Stimulated activated CD8-positive, alpha-beta memory T cell treated with anti-CD3 and anti-CD28 coated beads, Interleukin-4, amount 100 ng/mL, for 24 hours (primary cell): ENCODE measurements around the gene PDE4B.
"Not testable (repeated sequence)": the region's sequence is repeated elsewhere in the genome, so short reads cannot be mapped to it uniquely, and the experiment has no call there.

Experiments
- DNase-seq: peaks from one replicate; pipeline ENCODE4 v3.0.0-alpha.2; 2020; ENCODE audit warnings: low read depth

Gene PDE4B

DNA sequence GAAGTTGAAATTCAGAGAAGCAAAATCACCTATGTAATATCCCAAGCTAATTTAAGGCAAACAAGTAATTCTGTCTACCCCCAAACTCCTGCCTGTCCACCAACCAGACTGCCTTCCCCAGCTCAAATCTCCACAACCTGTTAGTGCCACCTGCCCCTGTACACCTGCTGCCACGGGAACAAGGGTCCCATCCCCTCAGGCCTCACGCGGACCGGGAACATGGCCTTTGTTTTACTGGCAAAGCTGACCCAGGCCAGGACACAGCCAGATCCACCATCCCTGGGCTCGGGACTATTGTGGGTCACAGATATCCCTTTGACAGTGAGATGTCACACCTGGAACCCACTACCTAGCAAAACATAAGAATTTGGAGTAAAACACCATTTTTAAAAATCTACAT lies 601.9 kb downstream of the PDE4B start:
- DNase-seq: no peak

DNA sequence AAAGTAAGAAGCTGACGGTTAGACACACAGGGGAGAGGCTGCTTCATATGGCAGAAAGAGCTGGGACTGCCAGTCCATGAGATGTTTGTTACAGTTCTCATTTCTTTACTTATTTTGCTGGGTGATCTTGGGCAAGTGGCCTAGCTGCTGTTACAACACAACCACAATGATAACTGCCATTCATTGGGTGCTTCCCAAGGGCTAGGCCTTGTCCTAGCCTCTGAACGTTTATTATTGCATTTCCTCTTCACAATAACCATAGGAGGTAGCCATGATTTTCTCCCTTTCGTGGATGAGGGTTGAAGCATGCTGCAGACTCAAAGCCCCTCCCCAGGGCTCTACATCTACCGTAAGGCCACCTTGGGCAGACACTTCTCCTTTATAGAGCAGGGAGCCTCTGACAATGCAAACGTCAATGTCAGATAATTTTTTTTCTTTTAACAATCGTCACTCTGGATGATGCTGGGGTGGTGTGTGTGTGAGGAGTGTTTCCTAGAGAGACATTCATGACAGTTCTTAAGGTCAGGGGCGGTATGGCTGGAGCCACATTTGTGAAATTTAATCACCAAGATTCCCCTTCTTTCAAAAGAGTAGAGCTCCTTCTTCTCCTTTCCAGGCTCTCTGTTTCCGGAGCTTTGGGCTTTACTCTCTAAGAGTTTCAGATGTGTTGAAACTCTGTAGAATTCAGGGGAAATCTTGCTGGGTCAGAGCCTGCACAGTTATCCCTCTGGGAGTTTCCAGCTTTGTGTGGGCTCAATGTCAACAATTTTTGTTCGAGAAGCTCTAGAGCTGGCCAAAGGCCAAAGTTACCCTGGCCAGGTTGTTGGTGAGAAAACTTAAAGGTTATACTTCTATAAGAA lies 602.7 kb downstream of the PDE4B start:
- DNase-seq: no peak

DNA sequence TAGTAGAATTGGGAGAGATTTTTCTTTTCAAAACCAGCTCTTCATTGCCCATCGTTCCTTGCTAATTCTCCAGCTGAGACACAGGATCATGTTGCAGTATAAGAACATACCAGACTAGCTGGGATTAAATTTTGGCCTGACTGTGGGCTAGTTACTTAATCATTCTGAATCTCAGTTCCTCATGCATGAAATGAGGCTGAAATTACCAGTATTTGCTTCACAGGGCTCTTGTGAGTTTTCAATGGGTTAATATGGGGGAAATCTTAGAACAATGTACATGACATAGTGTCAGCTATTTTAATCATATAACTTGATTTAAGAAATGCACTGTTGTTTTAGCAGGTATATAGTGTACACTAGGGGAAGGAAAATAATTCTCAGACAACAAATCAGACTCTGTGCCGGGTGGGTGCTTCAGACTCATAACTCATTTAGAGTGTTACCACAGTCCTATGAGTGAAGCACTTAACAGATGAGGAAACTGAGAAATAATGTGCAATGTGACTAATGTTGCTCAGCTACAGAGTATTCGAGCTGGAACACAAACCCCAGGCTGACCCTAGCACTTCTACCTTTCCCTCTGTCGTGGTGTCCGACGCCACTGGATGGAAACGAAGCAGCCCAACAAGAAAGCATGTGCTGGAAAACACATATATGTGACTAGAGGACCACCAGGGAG lies 603.7 kb downstream of the PDE4B start:
- DNase-seq: no peak

DNA sequence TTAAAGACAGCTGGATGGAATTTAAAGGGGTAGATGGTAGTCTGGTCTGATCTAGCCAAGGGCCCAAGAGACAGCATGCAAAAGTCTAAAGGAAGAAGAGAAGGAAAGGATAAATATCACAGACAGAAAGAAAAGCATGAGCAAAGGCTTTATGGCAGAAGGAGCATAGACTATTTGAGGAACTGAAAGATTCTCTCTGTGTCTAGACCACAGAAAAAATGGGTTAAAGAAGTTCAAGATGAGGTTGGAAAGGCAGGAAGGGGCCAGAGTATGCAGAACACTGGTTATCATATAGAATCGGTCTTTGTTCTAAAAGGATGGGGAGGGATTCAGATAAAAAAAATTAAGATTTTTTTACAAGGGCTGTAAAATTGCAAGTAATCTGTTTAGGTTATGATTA lies 604.5 kb downstream of the PDE4B start:
- DNase-seq: no peak

DNA sequence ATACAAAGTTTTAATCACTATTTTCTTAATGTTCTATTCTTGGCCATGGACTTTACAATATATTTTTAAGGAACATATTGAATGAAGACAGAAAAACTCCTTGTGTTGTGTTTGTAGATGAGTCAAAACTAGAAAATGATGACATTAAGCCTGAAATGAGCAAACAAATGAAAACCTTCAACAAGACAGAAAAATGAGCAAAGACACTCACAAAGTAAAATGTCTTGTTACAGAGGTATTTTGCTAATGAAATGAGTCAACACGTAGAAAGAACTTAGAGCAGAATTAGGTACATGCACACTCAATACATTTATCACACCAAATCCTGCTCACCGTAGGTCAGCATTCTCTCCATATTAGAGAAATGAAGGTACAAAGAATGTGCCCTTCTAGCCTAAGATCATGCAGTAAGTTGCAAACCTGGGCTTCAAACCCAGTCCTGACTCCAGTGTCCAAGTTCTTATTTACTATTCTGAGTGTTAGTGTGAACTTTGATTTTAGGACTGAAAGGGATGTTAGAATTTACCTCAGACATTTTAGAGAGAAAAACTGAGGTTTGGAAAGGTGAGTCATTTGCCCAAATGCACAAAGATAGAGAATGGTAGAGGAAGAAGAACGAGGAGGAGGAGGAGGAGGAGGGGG lies 607.3 kb downstream of the PDE4B start:
- no peak for DNase-seq

DNA sequence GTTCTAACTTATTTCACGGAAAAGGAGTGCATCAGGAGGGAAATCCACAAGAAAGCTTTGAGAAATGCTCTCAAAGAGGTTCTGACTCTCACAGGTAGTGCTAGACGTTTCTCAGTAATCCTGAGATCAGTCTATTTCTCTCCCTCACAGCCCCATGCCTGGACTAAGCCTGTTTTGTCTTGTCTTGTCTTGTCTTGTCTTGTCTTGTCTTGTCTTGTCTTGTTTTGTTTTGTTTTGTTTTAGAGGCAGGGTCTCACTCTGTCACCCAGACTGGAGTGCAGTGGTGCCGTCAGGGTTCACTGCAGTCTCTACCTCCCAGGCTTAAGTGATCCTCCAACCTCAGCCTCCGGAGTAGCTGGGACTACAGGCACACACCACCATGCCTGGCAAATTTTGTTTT lies 608.0 kb downstream of the PDE4B start:
- DNase-seq: no peak

DNA sequence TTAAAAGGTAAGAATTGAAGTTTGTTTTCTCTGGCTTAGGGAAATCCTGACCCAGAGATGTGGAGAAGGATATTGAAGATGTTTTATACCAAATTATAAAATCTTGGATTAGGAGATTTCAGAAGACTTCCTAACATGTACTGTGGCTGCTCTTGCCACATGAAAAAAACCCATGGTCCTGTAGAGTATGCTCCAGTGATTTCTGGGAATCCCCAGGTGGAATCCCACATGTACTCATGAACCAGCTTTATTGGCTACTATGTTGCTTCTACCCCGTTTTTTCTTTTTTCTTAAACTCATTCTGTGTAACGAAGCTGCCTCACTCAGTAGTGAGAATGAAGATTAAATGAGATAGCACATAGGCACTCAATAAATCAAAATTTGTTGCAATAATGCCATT lies 608.5 kb downstream of the PDE4B start:
- DNase-seq: no peak

DNA sequence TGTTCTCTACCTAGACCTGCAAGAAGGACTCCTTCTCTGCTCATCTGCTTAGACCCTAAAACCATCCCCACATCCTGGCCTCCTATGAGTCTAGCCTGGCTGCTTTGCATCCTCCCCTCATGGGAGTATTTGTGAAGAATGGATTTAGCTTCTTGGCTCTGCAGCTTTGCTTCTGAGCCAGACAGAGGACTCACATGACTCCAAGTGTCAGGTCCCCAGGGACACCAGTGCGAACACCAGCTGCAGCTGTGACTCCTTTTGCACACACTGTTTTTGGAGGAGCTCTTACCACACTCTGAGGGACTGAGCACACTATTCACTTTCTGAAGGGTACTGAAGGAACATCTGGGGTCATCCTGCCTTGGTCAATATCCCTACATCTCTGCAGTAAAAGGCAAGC lies 609.5 kb downstream of the PDE4B start:
- DNase-seq: no peak

DNA sequence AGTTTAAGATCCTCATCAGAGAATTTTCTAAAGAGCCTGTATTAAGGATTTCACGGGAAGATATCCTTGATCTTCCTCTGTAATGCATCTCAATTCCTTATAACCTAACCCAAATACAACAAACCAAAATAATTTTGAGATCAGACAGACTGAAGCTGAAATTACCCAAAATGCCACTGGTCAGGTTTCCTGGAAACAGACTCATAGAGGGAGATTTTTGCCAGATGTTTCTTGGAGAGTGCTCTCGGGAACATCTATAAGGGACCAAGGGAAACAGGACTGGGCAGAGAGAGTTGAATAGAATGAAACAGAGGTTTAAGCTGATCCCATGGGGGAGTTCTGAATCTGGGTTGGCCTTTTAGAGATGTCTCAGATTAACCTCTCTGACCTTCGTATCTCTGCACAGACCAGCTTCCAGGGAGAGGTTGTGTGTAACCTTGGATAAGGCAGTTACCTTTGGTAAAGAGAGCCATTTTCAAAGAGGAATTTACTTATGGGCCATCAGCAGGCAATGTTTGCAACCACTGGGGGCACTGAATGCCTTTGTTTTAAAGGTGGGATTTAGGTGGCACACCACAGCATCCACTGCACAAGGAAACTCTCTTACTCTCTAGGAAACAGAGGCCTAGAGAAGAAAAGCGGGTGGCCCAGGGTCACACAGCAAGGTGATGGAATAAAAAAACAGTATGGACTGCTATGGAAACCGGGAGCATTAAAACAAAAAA lies 610.5 kb downstream of the PDE4B start:
- DNase-seq: no peak

DNA sequence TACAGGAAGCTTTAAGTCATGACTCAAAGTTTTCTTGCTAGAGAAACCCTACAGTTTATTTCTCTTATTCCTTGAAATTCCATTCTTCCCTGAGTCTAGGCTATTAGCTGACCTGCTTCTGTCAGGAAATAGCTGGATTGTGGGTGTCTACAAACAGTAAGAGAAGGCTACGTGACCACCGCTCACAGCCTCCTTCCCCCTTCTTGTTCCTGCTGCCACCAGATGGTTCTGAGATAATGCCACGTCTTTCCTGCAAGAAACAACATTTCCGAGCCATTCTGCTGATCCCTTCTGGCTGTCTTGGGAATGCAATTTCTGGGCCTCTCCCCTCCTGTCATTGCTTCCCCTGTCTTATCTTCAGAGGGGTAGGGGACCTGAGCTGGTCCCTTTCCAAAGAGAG lies 612.4 kb downstream of the PDE4B start:
- DNase-seq: no peak

DNA sequence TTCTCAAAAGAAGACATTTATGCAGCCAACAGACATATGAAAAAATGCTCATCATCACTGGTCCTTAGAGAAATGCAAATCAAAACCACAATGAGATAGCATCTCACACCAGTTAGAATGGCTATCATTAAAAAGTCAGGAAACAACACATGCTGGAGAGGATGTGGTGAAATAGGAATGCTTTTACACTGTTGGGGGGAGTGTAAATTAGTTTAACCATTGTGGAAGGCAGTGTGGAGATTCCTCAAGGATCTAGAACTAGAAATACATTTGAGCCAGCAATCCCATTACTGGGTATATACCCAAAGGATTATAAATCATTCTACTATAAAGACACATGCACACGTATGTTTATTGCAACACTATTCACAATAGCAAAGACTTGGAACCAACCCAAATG lies 618.8 kb downstream of the PDE4B start:
- DNase-seq: not testable (repeated sequence)

DNA sequence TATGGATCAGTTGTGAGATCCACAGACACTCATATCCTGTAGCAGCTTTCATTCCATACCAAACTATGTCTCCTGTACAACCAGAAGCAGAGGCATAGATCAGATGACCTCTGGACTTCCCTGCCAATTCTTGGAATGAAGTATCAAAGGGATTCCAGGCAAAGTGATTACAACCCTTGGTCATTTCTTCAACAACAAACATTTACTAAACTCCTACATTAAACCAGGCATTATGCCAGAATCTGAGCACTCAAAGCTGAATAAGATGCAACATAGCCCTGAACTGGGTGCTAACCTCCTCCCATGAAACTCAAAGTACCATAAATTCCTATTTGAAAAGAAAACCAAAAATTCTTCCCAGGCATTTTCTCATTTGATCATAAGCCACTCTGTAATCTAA lies 620.0 kb downstream of the PDE4B start:
- no peak for DNase-seq

DNA sequence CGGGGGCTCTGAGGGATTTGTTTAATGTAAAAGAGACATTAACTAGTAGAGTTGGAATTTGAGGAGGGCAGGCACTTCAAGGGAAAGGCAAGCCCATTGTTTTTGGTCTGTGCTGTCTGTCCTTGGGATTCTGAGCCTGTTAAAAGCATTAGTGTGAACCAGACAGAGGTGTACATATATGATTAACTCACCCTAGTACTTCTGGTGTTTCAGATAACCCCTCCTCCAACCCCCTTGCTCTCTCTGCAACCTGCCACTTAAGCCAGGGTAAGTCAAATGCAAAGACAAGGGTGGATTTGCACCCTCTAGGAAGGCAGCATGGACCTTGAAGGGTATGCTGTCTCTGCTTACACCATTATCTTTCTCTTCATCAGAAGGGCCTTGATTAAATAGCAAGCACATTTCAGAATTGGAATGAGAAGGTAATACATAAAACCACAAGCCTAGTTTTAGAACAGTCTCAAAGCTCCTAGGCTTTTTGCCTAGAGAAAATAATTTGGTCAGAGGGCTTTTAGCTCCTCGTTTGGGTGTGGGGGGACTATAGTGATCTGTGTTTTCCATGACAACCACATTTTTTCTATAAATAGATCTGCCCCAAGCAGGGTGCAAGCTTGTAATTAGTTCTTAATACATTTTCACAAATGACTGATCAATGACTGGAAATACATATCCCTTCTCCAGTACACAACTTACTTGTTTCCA lies 620.6 kb downstream of the PDE4B start:
- DNase-seq: no peak

DNA sequence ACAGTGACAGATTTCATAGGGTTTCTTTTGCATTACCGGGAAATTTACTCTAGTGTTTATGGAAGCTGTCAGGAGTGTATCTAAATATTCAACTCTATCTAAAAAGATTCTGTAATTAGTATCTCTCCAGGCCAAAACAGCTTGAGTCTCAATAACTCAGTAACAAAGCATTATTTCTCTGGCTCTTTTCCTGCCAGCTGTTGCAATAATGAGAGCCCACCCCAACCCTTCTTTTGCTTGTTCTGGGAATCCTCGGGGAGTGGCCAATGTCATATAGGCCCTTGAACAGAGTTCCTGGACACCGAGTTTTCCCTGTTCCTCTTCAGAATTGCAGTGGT lies 621.1 kb downstream of the PDE4B start:
- no peak for DNase-seq

DNA sequence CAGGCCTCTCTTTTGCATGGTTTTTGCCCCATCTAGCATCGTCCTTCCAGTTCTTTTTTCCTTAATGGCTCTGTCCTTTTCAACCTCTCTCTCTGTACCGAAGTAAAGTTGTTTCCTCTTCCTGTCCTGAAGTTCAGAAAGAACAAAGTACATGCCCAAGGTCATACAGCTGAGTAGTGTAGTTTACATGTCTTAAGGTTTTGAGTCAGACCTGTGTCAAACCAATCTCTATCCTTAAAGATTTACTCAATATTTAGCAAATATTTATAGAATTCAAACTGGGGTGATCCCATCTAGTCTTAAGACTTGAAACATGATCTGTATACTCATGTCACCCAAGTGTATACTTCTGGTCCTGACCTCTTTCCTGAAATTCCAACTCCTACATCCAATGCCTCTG lies 622.6 kb downstream of the PDE4B start:
- DNase-seq: no peak

DNA sequence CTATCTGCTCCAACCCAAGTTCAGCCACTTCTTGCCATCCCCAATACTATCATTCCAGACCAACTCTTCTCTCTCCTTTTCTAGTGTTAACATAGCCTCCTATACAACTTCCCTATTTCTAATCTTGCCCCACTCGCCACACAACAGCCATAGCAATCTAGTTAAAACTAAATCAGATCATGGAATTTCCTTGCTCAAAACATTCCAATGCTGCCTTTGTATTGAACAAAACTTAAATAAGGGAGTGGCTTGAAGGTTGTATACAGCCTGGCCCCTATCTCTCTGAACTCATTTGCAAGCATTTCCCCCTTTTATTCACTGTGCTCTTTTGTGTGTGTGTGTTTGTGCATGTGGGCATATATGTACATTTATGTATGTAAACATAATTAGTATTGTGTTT lies 623.2 kb downstream of the PDE4B start:
- DNase-seq: no peak

DNA sequence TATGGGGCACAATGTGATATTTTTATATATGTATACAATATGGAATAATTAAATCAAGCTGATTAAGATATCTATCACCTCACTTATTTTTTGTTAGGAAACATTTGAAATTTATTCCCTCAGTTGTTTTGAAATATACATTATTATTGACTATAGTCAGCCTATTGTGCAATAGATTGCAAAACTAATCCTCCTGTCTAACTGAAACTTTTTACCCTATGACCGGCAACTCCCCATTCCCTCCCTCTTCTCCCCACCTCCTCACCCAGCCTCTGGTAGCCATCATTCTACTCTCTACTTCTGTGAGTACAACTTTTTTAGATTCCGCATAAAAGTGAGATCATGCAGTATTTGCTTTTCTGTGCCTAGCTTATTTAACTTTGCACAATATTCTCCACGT lies 623.6 kb downstream of the PDE4B start:
- DNase-seq: no peak

DNA sequence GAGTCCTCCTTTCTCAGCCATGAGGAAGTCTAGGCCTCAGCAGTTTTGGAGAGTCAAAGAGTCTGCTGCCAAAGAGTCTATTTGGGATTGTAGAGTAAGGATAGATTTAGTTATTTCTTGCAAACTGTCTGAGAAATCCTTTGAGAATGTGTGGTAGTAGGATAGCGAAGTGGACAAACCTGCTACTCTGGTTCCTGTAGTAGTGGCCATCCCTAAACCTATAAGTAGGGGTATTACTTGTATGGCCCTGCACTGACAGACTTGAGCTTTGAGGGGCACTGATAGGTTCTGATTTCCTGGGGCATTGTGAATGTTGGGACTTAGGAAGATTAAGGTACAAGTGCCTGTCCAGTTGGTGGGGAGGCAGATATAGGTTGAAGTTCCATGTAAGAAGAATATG lies 625.3 kb downstream of the PDE4B start:
- DNase-seq: no peak

DNA sequence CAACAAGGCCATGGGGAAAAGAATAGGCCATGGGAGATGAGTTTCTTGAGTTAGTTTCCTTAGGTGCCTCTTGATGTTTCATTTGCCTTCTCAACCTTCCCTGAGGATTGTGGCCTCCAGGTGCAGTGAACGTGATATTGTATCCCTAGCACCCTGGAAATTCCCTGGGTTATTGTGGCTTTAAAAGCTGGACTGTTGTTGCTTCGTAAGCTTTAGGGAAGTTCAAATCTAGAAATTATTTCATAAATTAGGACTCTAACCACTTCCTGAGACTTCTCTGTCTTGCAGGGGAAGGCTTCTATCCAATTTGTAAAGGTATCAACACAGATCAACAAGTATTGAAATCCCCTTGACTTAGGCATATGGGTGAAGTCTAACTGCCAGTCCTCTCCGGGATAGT lies 627.5 kb downstream of the PDE4B start:
- not testable (repeated sequence) for DNase-seq

DNA sequence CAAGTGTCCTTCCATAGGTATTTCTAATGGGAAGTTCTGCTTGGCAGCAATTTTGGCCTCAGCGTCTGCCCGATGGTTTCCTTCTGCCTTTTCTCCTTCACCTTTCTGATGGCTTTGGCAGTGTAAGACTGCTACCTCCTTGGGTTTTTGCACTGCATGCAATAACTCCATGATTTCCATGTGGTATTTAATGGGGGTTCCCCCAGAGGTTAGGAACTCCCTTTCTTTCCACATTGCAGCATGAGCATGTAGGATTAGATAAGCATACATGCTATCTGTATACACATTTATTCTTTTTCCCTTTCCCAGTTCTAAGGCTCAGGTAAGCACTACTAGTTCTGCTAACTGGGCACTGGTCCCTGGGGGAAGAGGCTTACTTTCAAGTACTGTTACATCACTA lies 628.2 kb downstream of the PDE4B start:
- DNase-seq: not testable (repeated sequence)

DNA sequence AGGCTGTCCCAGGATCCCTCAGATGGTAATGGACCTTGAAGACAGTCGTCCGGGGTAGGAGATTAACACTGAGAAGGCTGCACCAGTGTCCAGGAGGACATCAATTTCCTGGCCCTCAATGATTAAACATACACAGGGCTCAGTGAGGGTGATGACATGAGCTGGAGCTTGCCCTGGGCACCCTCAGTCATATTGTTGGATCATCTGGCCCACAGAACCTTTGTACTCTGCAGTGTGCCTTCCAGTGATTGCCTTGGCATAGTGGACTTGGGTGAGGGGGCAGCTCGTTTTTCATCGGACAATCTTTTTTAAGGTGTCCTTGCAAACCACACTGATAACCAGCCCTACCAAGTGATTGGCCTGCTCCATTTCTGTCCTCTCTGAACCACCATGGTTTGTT lies 630.1 kb downstream of the PDE4B start:
- no peak for DNase-seq
